Panc1 (cell line): ENCODE results near the gene PPP2R2B.

ENCODE experiments used
- POLR2AphosphoS5 ChIP-seq: IDR thresholded peaks from 2 replicates; pipeline ENCODE4 v1.6.1; 2012; ENCODE audit warnings: mild to moderate bottlenecking, low read depth, low read length, moderate library complexity
- REST ChIP-seq, 2 experiments: IDR thresholded peaks; 2 replicates each; pipeline ENCODE4 v1.6.1; 2011 to 2012; ENCODE audit warnings: low read depth in 2 of 2, control low read depth in 1 of 2, low read length in 1 of 2, mild to moderate bottlenecking in 1 of 2, moderate library complexity in 1 of 2; ENCODE audit not compliant: insufficient read depth in 1 of 2
- TCF7L2 ChIP-seq: IDR thresholded peaks from 2 replicates; pipeline ENCODE4 v1.6.1; 2011; ENCODE audit warnings: mild to moderate bottlenecking, low read depth, low read length, inconsistent platforms
- TF ChIP-seq, protein P1 (sequence below): fragments of 450-650 bp; IDR thresholded peaks from 2 replicates; pipeline ENCODE4 v1.5.1; 2017; ENCODE audit warnings: mild to moderate bottlenecking

DNA sequence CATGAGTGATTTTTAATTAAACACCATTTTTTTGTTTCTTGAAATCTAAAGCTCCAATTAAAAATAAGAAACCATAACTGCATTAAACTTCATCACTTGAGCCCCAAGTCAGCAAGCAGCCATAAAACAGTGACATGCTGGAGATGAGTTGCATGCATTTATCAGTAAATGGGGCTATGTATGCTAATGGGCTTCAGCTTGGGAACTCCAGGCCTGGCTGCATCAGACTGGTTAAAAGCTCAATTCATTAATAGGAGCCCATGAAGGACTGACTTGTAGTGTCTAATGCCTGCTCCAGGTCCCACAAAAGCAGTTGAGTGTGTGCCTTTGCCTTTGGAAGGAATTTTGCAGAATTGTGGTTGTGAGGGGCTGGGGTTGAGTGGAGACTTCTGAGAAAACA is 328.9 kb downstream of the PPP2R2B start:
- TF ChIP-seq POLR2AphosphoS5 (no peak), REST (IDR thresholded peaks at IDR 0.05; ENCODE audit: insufficient read depth in 1 of 2, low read depth in 2 of 2, low read length in 1 of 2) (no peak), TCF7L2 (no peak)
- TF ChIP-seq, protein P1, sequence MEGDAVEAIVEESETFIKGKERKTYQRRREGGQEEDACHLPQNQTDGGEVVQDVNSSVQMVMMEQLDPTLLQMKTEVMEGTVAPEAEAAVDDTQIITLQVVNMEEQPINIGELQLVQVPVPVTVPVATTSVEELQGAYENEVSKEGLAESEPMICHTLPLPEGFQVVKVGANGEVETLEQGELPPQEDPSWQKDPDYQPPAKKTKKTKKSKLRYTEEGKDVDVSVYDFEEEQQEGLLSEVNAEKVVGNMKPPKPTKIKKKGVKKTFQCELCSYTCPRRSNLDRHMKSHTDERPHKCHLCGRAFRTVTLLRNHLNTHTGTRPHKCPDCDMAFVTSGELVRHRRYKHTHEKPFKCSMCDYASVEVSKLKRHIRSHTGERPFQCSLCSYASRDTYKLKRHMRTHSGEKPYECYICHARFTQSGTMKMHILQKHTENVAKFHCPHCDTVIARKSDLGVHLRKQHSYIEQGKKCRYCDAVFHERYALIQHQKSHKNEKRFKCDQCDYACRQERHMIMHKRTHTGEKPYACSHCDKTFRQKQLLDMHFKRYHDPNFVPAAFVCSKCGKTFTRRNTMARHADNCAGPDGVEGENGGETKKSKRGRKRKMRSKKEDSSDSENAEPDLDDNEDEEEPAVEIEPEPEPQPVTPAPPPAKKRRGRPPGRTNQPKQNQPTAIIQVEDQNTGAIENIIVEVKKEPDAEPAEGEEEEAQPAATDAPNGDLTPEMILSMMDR, result no peak
